K562 (cell line): ENCODE data around the gene HS3ST4. TPM values are rescaled to one million over a fixed set of nuclear protein-coding genes. Genes with fewer than 3 reads are reported as not detected.
A peak's percentile ranks its signal among the peaks of the same experiment; 100 is the strongest.

Source experiments
- ATAC-seq: fragments of 200-7000 bp; cut with Tn5 transposase; 3 replicates; pipeline ENCODE4 v1.9.1; 2020; ENCODE audit warnings: moderate library complexity
- BruUV-seq: library from RNA; stranded (reverse); fragments of 400-500 nt; replicated peaks from 2 replicates; lab custom pipeline; 2021; lab: Mats Ljungman, UMichigan
- CTCF ChIA-PET: fragments of 300-600 bp; formaldehyde crosslinking; extraction: SDS; loops from one replicate; lab custom pipeline; 2021; ENCODE audit warnings: low intra/inter-chr PET ratio; lab: Yijun Ruan, JAX
- POLR2A ChIA-PET: fragments of 300-600, 350-650 bp; sonication (Branson Sonifier 250); formaldehyde crosslinking; extraction: SDS; loops from one replicate; lab custom pipeline; 2021; ENCODE audit warnings: antibody characterized with exemption, inconsistent platforms; lab: Yijun Ruan, JAX
- DNase-seq, 4 experiments: peaks; one replicate each; pipeline versions ENCODE4 v3.0.0 to v3.0.0-alpha.2; 2011 to 2018; ENCODE audit warnings: low spot score in 3 of 4, mixed read lengths in 3 of 4; ENCODE audit errors: extremely low read depth in 1 of 4
- FAIRE-seq: peaks from 2 replicates; lab custom pipeline; 2011; peaks lifted over from hg19 to GRCh38; lab: Jason Lieb, UNC
- H2AFZ ChIP-seq: 2 replicates; pipeline ENCODE4 v1.6.0; 2011; ENCODE audit warnings: low read depth, low read length, control low read depth, inconsistent platforms
- H3K27ac ChIP-seq: fragments of 200-600 bp; 3 replicates; pipeline ENCODE4 v1.8.0; 2011; ENCODE audit warnings: low read depth, mild to moderate bottlenecking, control low read depth, inconsistent platforms, low read length, moderate library complexity, mixed read lengths; ENCODE audit errors: extremely low read depth
- H3K27me3 ChIP-seq, 2 experiments: fragments of 300-600 bp in 1 of 2; 2 replicates in 1 of 2; 3 replicates in 1 of 2; pipeline versions ENCODE4 v1.6.0 to v1.8.0; 2011; ENCODE audit warnings: inconsistent platforms in 2 of 2, low read length in 2 of 2, mild to moderate bottlenecking in 1 of 2, mixed read lengths in 1 of 2, moderate library complexity in 1 of 2; ENCODE audit not compliant: control insufficient read depth in 2 of 2, insufficient read depth in 2 of 2
- H3K36me3 ChIP-seq: fragments of 300-600 bp; 3 replicates; pipeline ENCODE4 v1.8.0; 2011; ENCODE audit warnings: mild to moderate bottlenecking, low read length, inconsistent platforms; ENCODE audit not compliant: control insufficient read depth, insufficient read depth
- H3K4me1 ChIP-seq, 2 experiments: fragments of 200-600 bp in 1 of 2; replicated peaks in 1 of 2; 2 replicates in 1 of 2; 3 replicates in 1 of 2; pipeline versions ENCODE4 v1.5.1 to v1.8.0; 2011; ENCODE audit warnings: inconsistent platforms in 2 of 2, low read length in 2 of 2, mild to moderate bottlenecking in 1 of 2, mixed read lengths in 1 of 2, moderate library complexity in 1 of 2; ENCODE audit not compliant: control insufficient read depth in 2 of 2, insufficient read depth in 2 of 2
- H3K4me2 ChIP-seq: 2 replicates; pipeline ENCODE4 v1.6.1; 2011; ENCODE audit warnings: low read length, control low read depth, inconsistent platforms, mixed read lengths; ENCODE audit not compliant: insufficient read depth
- H3K4me3 ChIP-seq: fragments of 200-600 bp; sonication (generic), shearing (Covaris generic); 2 replicates; pipeline ENCODE4 v1.5.1; 2016; ENCODE audit warnings: control low read depth, inconsistent platforms
- H3K79me2 ChIP-seq: fragments of 200-600 bp; 3 replicates; pipeline ENCODE4 v1.8.0; 2011; ENCODE audit warnings: low read length, inconsistent platforms; ENCODE audit not compliant: control insufficient read depth, insufficient read depth
- H3K9ac ChIP-seq, 2 experiments: 2 replicates each; pipeline versions ENCODE4 v1.6.0 to v1.6.1; 2011; ENCODE audit warnings: low read depth in 2 of 2, low read length in 2 of 2, control low read depth in 1 of 2, inconsistent platforms in 1 of 2, mild to moderate bottlenecking in 1 of 2, mixed read lengths in 1 of 2; ENCODE audit not compliant: insufficient read depth in 1 of 2
- H3K9me1 ChIP-seq: one replicate; pipeline ENCODE4 v1.6.0; 2011; ENCODE audit warnings: inconsistent platforms, mild to moderate bottlenecking, low read length, moderate library complexity; ENCODE audit not compliant: control insufficient read depth, insufficient read depth
- H3K9me3 ChIP-seq: replicated peaks from 2 replicates; pipeline ENCODE4 v1.5.1; 2011; ENCODE audit warnings: low read depth, low read length, inconsistent platforms; ENCODE audit not compliant: control insufficient read depth, insufficient read depth
- H4K20me1 ChIP-seq: replicated peaks from 2 replicates; pipeline ENCODE4 v1.6.1; 2011; ENCODE audit warnings: low read length, inconsistent platforms, mixed read lengths; ENCODE audit not compliant: control insufficient read depth, insufficient read depth
- CREM ChIP-seq: IDR thresholded peaks from 2 replicates; pipeline ENCODE4 v1.6.1; 2014; ENCODE audit warnings: antibody characterized with exemption, low read depth
- EP400 ChIP-seq: fragments of 450-650 bp; IDR thresholded peaks from 2 replicates; pipeline ENCODE4 v1.6.1; 2017; ENCODE audit warnings: antibody characterized with exemption, mild to moderate bottlenecking, moderate library complexity
- ILK ChIP-seq: fragments of 450-650 bp; IDR thresholded peaks from 2 replicates; pipeline ENCODE4 v1.6.1; 2016; ENCODE audit warnings: missing genetic modification characterization, low read depth, mild to moderate bottlenecking, missing compliant biosample characterization, moderate library complexity, borderline replicate concordance
- JUND ChIP-seq, 2 experiments: IDR thresholded peaks; 2 replicates in 1 of 2; 3 replicates in 1 of 2; pipeline ENCODE4 v1.6.1; 2011; ENCODE audit warnings: borderline replicate concordance in 2 of 2, low read depth in 2 of 2, low read length in 2 of 2, improper control_type of control experiment in 1 of 2, missing biosample characterization in 1 of 2, missing genetic modification characterization in 1 of 2, missing genetic modification reagents in 1 of 2
- PHF20 ChIP-seq: fragments of 450-650 bp; IDR thresholded peaks from 2 replicates; pipeline ENCODE4 v1.6.1; 2018; ENCODE audit not compliant: partially characterized antibody
- SIX5 ChIP-seq, 2 experiments: IDR thresholded peaks; 2 replicates each; pipeline ENCODE4 v1.6.1; 2011; ENCODE audit warnings: low read length in 2 of 2, borderline replicate concordance in 1 of 2, low read depth in 1 of 2, mild to moderate bottlenecking in 1 of 2, moderate library complexity in 1 of 2; ENCODE audit not compliant: insufficient read depth in 1 of 2
- WGBS: fragments of 100-300 bp; shearing (Covaris generic); methylation state at CpG from one replicate; pipeline ENCODE4 v1.1.6; 2016; ENCODE audit warnings: low coverage, mixed read lengths; ENCODE audit not compliant: insufficient coverage; ENCODE audit errors: missing lambda C conversion rate; 5-methylcytosine and 5-hydroxymethylcytosine counted together
- in situ Hi-C: fragments of 300-500 bp; cut with MboI; formaldehyde crosslinking; loops from 4 replicates; pipeline ENCODE4 v1.15.0; 2018; ENCODE audit warnings: inconsistent platforms, mixed read lengths
- intact Hi-C: fragments of 100-400 bp; cut with micrococcal nuclease; formaldehyde crosslinking; loops from 2 replicates; pipeline ENCODE4 v1.14.2; 2022
- polyA plus RNA-seq, 8 experiments: library from polyadenylated mRNA; depleted of rRNA in 4 of 8; stranded (reverse) in 5 of 8; unstranded in 3 of 8; fragments of >200 nt; fragmentation: Nextera tagmentation in 2 of 8; fragmentation: Illumina TruSeq in 1 of 8; extraction: Ambion mirVana in 2 of 8; extraction: Trizol in 1 of 8; gene quantifications; 2 replicates each; pipeline versions ENCODE4 v1.2.1 to v1.2.3, GENCODE V29; 2011 to 2014; ENCODE audit warnings: inconsistent platforms in 1 of 8, missing spikeins in 1 of 8
- total RNA-seq, 7 experiments: library from RNA; depleted of rRNA in 6 of 7; stranded (reverse); fragments of >200 nt in 6 of 7; fragmentation: Illumina TruSeq in 2 of 7; extraction: Trizol in 2 of 7; gene quantifications; 2 replicates each; pipeline versions ENCODE4 v1.2.1 to v1.2.3, GENCODE V29; 2011 to 2021; ENCODE audit warnings: low replicate concordance in 1 of 7

The HS3ST4 gene
- total and polyA plus RNA-seq, 9 of the 15 experiments (the other 6 are each of a cell fraction or from before 2014, with no cell fraction given) = not detected

DNA sequence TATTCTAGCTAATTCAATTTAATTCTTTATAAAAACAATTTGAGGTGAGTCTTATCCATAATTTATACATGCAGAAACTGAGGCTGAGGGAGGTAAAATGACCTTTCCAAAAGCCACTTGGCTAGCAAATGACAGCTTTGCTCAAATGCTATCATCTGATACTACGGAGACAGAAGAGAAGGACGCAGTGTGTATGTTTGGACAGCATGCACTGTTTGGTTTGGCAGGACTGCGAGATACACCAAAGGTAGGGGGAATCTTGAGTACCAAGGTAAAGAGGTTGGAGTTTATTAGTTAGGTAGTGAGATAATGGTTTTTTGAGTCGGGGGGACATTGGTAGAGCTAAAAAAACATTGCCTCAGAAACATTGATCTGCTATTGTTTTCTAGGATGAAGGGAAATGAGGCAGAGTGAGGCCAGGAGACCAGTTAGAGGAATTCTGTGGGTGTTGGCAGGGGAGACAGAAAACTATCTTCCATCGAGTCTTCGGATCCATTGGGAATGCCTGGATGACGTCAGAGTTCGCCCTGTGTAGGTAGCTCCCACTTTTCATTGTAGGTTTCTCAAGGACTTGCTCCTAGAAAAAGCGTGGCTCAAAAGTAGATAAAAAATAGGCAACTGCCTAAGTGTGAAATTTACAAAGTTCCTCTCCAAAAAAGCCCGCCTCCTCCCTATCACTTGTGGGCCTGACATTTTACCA, 2.5 kb upstream of the HS3ST4 start:
- H3K36me3 ChIP-seq = no peaks in the 10 kb centered on the region
- POLR2A ChIA-PET = interaction anchor here (1.1 to 1.2 kb wide), 3 partner anchors 10 to 22 kb away, joined by 3 to 5 read pairs (median 3); no protein-coding TSS in a partner anchor
- H3K4me3 ChIP-seq = no peak overlapping the region
- in situ Hi-C loops (no loop called here), intact Hi-C loops (no loop called here)
- FAIRE-seq (no peak), DNase-seq (no peak), ATAC-seq (no peak)
- no TSS peak for BruUV-seq
- no peaks in the 10 kb centered on the region for H3K79me2 ChIP-seq
- no peak overlapping the region for H3K27ac ChIP-seq
- no peaks in the 10 kb centered on the region for H3K9me1 ChIP-seq
- no peak overlapping the region for H2AFZ ChIP-seq
- peaks cover 10 to 31% of the 10 kb centered on the region in 2 experiments; a peak in 3 of 5 replicates for H3K27me3 ChIP-seq
- no peaks in the 10 kb centered on the region for H3K9me3 ChIP-seq
- H3K9ac ChIP-seq = no peak overlapping the region
- WGBS = 1% methylated on average over 10 of the region's 10 CpGs
- H4K20me1 ChIP-seq = 0 out of 2 replicates have a peak, but pooled peaks cover 3% of the 10 kb centered on the region
- CTCF ChIA-PET = no interaction called here
- H3K4me2 ChIP-seq = no peak overlapping the region
- TF ChIP-seq CREM = 0 out of 2 replicates have a peak, but pooled peaks have one; percentile 10
- TF ChIP-seq ILK (tag) = no peak
- H3K4me1 ChIP-seq = 0 out of 5 replicates have a peak, but pooled peaks cover 0 to 5% of the 10 kb centered on the region in 2 experiments

DNA sequence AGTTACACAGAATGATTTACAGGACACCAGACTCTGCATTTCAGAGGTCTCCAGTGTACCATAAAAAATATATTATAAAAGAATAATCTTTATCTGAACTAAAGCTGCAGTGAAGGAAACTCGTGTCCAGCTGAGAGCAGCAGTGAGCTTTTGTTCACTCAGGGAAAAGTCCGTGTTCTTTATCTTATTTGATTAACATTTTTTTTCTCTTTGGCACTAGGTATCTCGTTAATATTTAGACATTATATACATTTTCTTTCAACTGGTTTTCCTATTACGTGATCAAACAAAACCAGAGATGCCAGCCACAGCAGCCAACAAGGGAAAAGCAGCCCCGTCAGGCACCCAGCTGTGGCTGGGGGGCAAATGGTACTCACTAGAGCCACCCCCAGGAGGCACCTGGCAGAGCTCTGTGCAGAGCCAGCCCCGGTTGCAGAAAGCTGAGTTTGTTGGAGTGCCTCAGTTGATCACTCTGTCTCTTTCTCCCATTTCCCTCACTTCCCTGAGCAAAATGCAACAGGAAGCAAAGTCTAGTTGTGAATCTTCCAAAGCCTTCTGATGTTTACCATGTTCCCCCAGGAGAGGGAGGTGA, 1.1 kb upstream of the HS3ST4 start:
- no TSS peak for BruUV-seq
- H3K4me1 ChIP-seq = 0 out of 5 replicates have a peak, but pooled peaks cover 0 to 5% of the 10 kb centered on the region in 2 experiments
- TF ChIP-seq EP400 (no peak), PHF20 (no peak), JUND (IDR thresholded peaks at IDR 0.05; ENCODE audit: borderline replicate concordance, low read depth, low read length) (no peak), JUND (tag; IDR thresholded peaks at IDR 0.05; ENCODE audit: borderline replicate concordance, low read depth, low read length) (no peak), SIX5 (IDR thresholded peaks at IDR 0.05; ENCODE audit: borderline replicate concordance in 1 of 2, insufficient read depth in 1 of 2, low read depth in 1 of 2, low read length in 2 of 2) (no peak)

More for the DNA sequence above, 1.1 kb upstream of the HS3ST4 start:
- ATAC-seq = no peak
- H3K9me3 ChIP-seq = no peaks in the 10 kb centered on the region
- ChIA-PET POLR2A (interaction anchor here (0.7 kb wide), 1 partner anchor 146 kb away, joined by 4 read pairs; no protein-coding TSS in a partner anchor), CTCF (interaction anchor here (0.6 kb wide), 1 partner anchor 959 kb away, joined by 4 read pairs; no protein-coding TSS in a partner anchor)
- in situ Hi-C loops (no loop called here), intact Hi-C loops (no loop called here)
- FAIRE-seq = no peak
- H3K4me2 ChIP-seq = no peak overlapping the region
- H3K79me2 ChIP-seq = no peaks in the 10 kb centered on the region
- H3K27me3 ChIP-seq = peaks cover 10 to 31% of the 10 kb centered on the region in 2 experiments; a peak in 3 of 5 replicates
- no peaks in the 10 kb centered on the region for H3K36me3 ChIP-seq
- WGBS = 0% methylated on average over 5 of the region's 6 CpGs
- no peak overlapping the region for H3K27ac ChIP-seq
- H3K4me3 ChIP-seq = no peak overlapping the region
- 0 out of 2 replicates have a peak, but pooled peaks cover 3% of the 10 kb centered on the region for H4K20me1 ChIP-seq
- DNase-seq = no peak
- H3K9ac ChIP-seq = no peak overlapping the region
- H3K9me1 ChIP-seq = no peaks in the 10 kb centered on the region
- no peak overlapping the region for H2AFZ ChIP-seq
